Lower leg skin (tissue), 3 donors: Measurements from ENCODE around the gene HOXB2.

Experiments
- CTCF ChIP-seq, 3 donors: fragments of 450-650 bp; IDR thresholded peaks; one replicate each; pipeline ENCODE4 v1.5.1; 2016; ENCODE audit warnings: antibody characterized with exemption in 3 of 3, mild to moderate bottlenecking in 3 of 3, moderate library complexity in 2 of 3
- POLR2A ChIP-seq, 2 donors: fragments of 450-650 bp; IDR thresholded peaks; one replicate each; pipeline ENCODE4 v1.6.1; 2016 to 2017; ENCODE audit warnings: antibody characterized with exemption in 2 of 2, mild to moderate bottlenecking in 1 of 2, moderate library complexity in 1 of 2

- no peak for TF ChIP-seq CTCF (IDR thresholded peaks at IDR 0.05)
- no peak for TF ChIP-seq POLR2A (IDR thresholded peaks at IDR 0.05)
These were observed 24.3 kb upstream of the HOXB2 start for GRCh38 chr17:48569240-48569582.
